GM19455 (cell line): Measurements from ENCODE around the gene EYS.

Experiments
- ATAC-seq: cut with Tn5 transposase; IDR thresholded peaks from one replicate; pipeline ENCODE4 v1.9.1; 2021; ENCODE audit not compliant: unreplicated experiment

The EYS gene

DNA sequence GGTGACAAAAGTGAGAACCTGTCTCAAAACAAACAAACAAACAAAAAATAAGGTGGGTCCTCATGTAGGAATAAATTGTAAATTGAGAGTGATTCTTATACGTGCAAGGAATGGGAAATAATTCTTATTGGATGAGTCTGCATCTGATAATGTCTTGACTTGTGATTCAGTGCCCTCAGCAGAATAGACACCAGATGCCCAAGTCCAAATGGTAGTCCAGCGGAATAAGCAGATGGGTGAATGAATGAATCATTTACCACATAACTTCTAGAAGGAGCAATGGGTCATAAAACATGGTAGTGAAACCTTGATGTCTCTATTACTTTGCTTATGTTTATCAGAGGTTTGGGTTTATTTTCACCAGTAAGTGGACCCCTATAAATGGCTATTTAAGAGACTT is 1323.7 kb downstream of the EYS start:
- ATAC-seq, result no peak

DNA sequence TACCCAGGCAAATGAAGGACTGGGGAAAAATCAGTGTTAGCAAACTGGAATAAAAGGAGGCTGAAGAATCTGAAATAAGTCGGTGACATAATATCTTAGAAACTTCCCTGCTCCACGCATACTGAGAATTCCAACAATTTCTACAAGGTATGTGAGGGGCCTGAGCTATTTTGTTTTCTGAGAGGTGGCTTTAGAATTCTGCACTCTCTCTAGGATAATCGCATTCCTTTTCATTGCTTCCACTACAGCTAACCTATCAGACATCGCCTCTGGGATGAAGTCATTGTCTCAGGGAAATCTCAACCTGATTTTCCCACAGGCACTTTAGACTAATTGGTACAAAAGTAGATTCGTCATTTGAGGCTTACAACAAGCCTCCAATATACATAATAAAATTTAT is 1330.6 kb downstream of the EYS start:
- no peak for ATAC-seq

DNA sequence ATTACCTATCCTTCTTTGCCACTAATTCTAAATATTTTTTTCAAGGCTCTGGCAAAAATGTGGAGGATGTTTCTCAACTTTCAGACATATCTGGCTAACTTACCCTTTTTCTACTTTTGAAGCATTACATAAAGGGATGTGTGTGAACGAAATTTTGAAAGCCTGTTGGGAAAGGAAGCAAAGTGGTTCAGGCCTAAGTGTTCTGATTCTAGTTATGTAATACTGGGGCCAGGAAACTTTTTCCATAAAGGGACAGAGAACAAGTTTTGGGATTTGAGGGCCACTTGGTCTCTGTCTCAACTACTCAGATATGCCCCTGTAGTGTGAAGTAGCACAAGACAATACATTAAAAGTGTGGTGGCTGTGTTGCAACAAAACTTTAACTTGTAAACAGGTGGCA is 1349.6 kb downstream of the EYS start:
- ATAC-seq, result no peak

DNA sequence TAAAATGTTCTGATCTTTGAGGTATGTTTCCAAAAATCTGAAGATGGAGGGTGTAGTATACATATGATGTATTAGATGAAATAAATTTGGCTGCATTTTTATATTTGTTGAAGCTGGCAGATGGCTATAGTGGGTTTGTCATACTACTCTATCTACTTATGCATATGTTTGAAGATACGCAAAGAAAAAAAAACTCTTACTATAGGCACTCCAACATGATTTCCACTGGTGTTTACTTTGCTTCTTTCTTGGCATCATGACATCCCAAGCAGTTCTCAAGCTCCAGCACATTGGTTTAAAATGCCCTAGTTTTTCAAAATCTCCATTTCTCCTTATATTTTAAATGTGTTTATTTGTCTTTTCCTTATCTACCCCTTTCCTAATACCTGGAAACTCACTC is 1359.6 kb downstream of the EYS start:
- no peak for ATAC-seq

DNA sequence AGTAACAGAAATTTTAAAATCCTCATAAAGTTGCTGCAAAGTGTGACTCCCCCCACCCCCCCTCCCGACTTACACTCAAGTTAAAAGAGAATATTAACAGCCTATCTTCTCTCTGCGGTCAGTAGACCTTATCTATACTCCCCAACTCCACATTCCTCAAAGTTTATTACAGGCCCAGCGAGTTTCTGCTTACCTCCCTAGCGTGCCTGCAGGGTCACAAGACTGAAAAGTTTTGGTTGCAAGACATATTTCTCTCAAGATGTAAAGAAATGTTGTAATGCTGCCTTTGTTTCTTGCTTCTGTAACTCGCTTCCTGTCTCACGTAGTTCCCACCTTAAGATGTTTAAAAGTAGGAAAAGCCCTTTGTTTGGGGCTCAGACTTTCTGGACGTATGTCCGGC is 1371.8 kb downstream of the EYS start:
- no peak for ATAC-seq

DNA sequence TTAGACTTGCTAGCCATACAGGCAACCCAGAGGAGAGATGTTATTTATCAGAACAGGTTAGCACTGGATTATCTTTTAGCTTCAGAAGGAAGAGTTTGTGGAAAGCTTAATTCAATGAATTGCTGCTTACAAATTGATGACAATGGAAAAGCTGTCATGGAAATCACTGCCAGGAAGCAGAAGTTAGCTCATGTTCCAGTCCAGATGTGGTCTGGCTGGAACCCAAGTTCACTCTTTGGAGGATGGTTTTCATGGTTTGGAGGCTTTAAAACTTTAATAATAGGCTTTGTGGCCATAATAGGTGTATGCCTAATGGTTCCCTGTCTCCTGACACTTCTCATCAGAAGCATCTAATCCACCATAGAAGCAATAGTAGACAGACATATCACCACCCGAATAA is 1372.4 kb downstream of the EYS start:
- no peak for ATAC-seq

DNA sequence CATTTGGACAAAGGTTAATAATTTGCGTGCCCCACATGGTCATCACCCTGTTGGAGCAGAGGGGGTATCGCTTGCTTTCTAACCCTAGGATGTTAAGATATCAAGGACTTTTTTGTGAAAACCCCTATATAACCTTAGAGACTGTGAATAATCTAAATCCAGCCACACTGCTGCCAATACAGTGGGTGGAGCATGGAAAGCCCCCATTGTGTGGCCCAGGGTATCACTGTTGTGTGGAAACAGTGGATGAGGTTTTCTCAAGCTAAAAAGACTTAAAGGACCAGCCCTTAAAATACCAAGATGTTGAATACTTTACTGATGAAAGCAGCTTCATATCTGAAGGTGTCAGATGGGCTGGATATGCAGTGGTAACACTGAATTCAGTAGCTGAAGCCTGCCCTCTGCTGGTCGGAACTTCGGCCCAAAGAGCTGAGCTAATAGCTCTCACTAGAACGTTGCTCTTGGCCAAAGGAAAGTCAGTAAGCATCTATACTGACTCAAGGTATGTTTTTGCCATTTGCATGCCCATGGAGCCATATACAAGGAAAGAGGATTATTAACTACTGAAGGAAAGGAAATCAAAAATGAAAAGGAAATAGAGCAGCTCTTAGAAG is 1376.2 kb downstream of the EYS start:
- no peak for ATAC-seq

DNA sequence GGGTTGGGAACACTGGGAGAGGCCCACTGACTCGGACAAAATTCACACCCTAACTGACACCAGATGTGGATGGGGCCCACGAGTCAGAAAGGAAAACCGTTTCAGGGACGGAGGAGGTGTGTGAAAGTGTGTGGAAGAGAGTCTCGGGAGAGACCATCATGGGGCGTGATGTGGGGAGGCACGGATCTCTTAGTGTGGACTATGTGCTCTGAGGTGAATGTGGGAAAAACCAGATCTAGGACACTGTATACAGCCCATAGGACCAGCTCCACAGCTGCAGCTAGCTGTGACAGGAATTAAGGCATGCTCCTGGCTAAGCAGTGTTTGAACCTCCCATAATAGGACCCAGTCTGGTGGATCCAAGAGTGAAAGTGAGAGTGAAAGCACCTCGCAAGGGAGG is 1380.1 kb downstream of the EYS start:
- no peak for ATAC-seq

DNA sequence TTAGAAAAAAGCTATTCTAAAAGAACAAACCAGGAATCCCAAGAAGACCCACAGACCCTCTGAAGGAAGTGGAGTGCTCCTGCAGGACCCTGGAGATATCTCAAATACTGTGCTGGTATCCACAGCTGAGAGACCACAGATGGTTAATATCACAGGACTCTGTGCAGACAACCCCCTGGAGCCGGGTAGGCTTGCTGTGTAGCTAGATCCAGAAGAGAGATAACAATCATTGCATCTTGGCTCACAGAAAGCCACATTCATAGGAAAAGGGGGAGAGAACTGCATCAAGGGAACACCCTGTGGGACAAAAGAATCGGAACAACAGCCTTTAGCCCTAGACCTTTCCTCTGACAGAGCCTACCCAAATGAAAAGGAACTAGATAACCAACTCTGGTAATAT is 1381.9 kb downstream of the EYS start:
- ATAC-seq, result no peak

DNA sequence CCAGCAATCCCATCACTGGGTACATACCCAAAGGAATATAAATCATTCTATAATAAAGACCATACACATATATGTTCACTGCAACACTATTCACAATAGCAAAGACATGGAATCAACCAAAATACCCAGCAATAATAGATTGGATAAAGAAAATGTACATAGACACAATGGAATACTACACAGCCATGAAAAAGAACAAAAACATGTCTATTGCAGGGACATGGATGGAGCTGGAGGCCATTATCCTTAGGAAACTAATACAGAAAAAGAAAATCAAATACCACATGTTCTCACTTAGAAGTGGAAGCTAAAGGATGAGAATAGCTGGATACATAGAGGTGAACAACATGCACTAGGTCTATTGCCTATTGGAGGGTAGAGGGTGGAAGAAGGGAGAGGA is 1396.8 kb downstream of the EYS start:
- no peak for ATAC-seq

DNA sequence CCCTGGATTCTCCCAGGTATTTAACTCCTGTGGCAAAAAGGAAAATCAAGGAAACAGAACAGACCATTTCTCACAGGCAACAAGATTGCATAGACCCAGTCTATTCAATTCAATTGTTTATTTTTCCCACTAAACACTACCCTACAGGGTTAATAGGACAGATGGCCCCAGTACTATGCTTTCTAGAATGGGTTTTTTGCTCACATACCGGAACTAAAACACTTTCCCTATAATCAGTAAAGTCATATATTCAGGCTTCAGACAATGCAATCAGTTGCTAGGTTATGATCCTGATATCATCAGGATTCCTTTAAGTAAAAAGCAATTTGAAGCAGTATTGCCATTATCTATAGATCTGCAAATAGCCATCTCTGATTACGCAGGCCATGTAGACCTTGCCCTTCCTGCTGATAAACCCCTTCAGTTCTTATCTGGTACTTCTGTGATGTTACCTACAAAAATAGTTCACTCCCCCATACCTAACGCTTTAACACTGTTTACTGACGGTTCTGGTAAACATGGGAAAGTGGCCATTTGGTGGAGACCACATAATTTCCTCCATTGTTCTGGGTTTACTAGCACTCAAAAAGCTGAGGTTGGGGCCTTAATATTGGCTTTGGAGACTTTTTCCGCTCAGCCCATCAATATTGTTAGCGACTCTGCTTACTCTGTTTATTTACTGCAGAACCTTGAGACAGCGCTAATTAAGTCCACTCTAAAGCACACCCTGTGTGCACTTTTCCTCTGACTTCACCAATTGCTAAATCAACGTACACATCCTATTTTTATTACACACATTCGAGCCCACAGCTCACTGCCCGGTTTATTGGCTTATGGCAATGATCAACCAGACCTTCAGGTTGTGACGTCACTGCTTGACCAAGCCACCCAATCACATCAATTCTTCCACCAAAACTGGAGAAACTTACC is 1405.5 kb downstream of the EYS start:
- no peak for ATAC-seq

DNA sequence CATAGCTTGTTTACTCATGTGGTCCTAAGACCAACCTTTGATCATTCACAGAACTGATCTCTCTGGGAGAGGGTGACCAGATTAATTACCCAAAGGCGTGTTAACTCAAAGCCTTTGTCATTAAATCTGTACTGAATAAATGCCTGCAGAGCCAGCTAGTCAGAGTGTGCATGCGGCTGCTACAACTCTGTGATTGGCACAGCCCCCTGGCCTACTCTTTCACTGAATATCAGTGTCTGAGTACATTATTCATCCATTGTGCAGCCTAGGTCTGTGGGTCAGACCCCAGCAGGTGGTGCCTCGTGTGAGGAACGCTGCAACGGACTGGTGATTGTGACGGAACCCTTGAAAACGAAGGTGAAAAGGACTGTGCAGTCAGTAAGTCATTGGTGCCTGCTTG is 1407.8 kb downstream of the EYS start:
- no peak for ATAC-seq

DNA sequence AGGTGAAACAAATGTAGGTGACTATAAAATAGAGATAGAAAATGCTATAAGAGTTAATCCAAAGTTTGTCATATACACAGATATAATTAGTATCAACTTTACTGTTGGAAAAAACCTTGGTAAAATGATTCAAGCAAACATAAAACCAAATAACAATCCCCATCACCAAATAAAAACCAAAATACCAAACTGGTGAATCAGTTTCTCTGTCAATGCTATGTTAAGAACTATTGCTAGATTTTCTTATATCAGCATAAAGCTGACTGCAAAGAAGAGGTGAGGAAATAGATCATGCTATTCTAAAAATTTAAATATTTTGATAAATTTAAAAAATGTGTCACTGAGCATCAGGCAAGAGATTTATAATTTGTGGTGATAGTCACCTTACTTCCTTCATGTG is 1413.0 kb downstream of the EYS start:
- no peak for ATAC-seq

DNA sequence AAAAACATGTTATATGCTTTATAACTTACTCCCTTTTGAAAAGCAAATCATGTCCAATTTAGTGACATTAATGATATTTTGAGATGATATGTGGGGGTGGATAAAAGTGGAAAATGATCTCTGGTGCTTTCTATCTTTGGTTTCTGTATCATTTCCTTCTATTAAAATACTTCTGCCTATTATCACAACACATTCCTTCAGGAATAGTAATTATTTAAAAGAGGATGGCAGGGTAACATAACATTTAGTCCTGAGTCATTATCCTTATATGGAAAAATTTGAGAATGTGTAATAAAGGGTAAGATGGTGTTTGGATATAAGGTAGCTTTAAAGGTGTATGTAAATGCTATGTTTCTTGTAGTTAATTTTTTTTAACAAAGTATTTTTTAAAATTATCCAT is 1413.7 kb downstream of the EYS start:
- no peak for ATAC-seq

DNA sequence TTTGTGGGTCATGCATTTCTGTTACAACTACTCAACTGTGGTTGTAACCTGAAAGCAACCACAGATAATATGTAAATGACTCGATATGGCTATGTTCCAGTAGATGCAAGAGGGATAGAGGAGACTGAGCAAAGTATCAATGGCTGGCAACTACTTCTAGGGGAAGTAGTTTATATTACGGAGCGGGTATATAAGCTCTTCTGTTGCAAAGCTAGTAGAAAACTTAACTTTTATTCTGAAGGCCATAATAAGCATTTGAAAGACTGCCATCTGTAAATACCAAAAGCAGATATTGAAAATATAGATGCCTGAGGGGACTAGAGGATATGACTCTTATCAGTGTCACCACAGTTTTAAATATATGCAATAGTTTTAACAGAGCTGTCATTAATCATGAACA is 1416.2 kb downstream of the EYS start:
- ATAC-seq, result no peak

DNA sequence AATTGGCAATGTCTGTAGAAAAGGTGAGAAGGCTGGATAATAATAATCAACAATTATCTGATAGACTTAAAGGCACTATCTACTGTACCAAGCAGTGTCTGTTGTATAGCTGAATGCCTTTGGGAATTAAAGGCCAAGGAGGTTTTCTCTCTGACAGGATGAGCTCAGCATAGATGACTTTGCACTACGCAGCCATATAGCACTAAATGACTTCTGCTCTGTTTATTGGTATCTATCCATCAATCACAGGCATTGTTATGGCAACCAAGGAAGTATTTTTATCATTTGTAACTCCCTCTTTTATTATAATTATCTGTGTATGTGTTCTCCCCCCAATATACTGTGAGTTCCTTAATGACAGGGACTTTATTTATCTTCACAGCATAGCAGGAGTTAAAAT is 1417.1 kb downstream of the EYS start:
- ATAC-seq, result no peak

DNA sequence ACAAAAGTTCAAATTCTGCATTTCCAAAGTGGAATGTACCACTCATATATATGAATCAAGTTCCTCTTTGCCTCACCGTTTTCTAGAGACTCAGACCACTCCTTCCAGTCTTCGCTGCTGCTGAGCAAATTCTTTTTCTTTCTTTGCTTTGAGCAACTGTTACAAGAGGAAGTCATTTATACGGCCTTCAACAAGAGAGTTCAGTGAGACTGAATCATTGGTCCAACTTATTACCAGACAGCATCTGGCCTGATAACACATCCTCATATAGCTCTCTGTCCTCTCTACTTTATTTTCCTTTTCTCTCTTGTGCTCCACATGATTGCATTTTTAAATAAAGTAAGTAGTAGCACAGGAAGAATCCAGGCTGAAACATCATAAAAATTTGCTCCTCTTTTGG is 1418.7 kb downstream of the EYS start:
- no peak for ATAC-seq

DNA sequence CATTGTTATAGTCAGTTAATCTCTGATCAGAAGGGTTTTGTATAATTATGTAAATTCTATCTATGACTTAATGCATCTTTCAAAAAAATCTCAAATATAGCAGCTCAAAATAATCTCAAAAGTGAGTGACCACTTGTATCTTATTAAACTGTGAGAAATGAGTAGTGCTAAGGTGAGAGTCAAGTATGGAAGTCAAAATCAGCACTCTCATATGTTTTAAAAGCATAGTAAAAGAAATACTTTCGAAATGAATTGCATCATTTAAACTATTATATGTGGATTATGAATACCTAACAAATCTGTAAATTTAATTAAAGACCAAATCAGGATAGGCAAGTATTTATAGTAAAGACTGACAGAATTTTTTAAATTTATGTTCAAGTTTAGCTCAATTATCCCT is 1425.9 kb downstream of the EYS start:
- no peak for ATAC-seq

DNA sequence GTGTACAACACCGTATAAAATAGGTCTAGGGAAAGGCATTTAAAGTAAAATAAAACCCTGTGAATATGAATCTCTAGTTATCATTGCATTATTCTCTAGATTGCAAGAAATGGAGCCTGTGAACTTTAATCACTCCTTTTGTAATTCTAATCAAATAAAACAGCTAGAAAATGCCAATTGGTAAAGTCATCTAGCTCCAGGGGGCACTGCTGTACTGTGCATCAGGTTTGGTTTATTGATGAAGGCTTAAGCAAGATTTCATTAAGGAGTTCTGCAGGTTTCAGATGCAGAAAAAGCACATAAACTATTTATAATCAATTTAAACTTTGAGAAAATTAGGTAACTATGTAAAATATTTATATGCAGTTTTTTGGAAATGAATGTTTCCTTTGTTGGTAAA is 1426.5 kb downstream of the EYS start:
- ATAC-seq, result no peak

DNA sequence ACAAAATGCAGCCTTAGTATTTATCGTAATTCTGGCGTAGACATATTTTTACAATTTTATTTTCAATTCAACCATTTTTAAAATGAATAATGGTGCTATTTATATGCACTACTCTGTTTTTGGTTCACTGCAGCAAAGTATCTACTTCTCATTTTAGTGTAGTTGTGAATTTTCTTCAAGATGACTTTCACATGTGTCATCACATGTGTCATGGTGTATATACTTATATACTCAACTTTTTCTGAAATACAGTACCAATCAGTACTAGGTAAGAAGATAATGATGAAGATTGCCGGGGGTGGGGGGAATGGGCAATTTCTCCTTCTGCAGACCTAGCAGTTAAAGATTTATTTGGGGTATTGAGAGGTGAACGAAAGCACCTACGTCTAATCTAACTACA is 1436.9 kb downstream of the EYS start:
- ATAC-seq, result no peak

DNA sequence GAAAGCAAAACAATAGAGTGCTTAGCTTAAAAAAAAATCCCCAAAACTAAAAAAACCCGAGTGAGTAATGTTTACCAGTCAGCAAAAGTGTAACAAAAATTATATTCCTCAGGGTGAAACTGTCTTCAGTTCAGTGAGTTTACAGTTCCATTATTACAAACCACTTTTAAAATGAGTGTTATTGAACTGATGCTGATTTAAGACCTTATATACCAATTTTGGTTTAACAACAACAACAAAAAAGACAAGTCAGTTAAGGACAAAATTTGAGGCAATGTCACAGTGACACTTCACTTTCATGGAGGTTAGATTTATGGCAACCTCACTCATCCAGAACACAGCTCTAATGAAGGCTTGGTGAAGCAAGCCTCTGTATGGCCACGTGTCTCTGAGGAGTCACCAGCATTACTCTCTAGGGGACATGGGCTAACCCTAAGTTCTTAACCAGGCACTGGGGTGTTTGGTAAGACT is 1440.6 kb downstream of the EYS start:
- peak; percentile 78 for ATAC-seq

DNA sequence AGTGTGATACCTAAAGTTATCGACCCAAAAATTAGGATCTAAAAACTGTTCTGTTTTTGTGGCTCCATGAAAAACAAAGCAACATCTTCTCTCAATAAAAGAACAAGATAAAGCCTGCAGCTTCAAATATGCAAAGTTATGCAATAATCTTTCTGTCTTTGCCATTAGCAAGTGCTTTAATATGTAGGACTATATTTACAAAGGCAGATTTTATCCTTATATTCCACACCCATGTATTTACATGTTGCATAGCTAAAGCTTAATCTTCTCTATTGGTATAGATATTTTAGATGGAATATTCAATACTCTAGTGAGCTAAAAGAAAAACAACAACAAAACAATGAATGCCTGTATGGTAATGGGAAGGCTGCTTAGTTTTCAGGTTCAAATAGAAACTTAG is 1443.2 kb downstream of the EYS start:
- no peak for ATAC-seq

DNA sequence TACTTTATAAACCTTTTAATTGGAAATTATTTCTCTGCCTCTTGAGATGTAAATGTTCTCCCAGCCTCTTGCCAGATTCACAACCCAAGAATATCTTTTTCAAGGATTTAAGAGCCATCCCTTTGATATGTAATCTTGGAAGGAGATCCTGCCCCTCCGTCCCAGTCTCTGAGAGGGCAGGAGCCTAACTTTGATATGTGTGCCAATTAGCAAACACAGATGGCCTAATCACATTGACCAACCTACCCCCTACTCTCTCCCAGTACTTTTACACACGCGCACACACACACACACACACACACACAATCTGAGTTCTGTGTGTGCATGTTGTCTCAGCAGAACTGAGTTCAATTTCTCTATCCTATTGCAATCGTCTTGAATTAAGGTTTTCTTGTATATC is 1447.7 kb downstream of the EYS start:
- ATAC-seq, result no peak
